Epithelial cell of proximal tubule (primary cell): ENCODE results near the gene SDK1. TPM values are rescaled to one million over a fixed set of nuclear protein-coding genes. Genes with fewer than 3 reads are reported as not detected.

ENCODE experiments used
- DNase-seq: peaks from one replicate; pipeline ENCODE4 v3.0.0-alpha.2; 2011; ENCODE audit warnings: low read depth
- H3K4me3 ChIP-seq: 2 replicates; pipeline ENCODE4 v1.5.1; 2011; ENCODE audit warnings: low read depth, mild to moderate bottlenecking, low read length
- CTCF ChIP-seq: conservative IDR thresholded peaks from 2 replicates; pipeline ENCODE4 v1.5.1; 2012; ENCODE audit warnings: low read depth, mild to moderate bottlenecking, low read length
- total RNA-seq: library from RNA; depleted of rRNA; stranded (reverse); fragments of >200 nt; gene quantifications from 2 replicates; pipeline ENCODE4 v1.2.3, GENCODE V29; 2015

The SDK1 gene
- total RNA-seq, 1 donor from 2014 or later, result 0.75 TPM

GRCh38 chr7:4001742-4002141 lies 700.7 kb downstream of the SDK1 start:
- no peak for DNase-seq
- TF ChIP-seq CTCF, result no peak
- H3K4me3 ChIP-seq, result no peak overlapping the region

- no peak for TF ChIP-seq CTCF
- no peak overlapping the region for H3K4me3 ChIP-seq
- DNase-seq, result no peak
These were observed 702.5 kb downstream of the SDK1 start for GRCh38 chr7:4003503-4003902.

GRCh38 chr7:4006687-4007086 lies 705.6 kb downstream of the SDK1 start:
- no peak for DNase-seq
- no peak overlapping the region for H3K4me3 ChIP-seq

GRCh38 chr7:4009211-4010060 lies 708.4 kb downstream of the SDK1 start:
- H3K4me3 ChIP-seq, result no peak overlapping the region
- TF ChIP-seq CTCF, result no peak
- DNase-seq, result no peak

More at GRCh38 chr7:4006687-4007086, 705.6 kb downstream of the SDK1 start:
- TF ChIP-seq CTCF, result no peak

- no peak overlapping the region for H3K4me3 ChIP-seq
- no peak for TF ChIP-seq CTCF
- no peak for DNase-seq
These were observed 709.1 kb downstream of the SDK1 start for GRCh38 chr7:4010061-4010605.

- no peak overlapping the region for H3K4me3 ChIP-seq
- no peak for TF ChIP-seq CTCF
- no peak for DNase-seq
These were observed 710.0 kb downstream of the SDK1 start for GRCh38 chr7:4010923-4011656.
